HepG2 (cell line): ENCODE results near the gene RANGRF. TPM values are rescaled to one million over a fixed set of nuclear protein-coding genes. Genes with fewer than 3 reads are reported as not detected.

Source experiments
- ATAC-seq: fragments of 200-7000 bp; cut with Tn5 transposase; 3 replicates; pipeline ENCODE4 v1.9.1; 2020; ENCODE audit warnings: mild to moderate bottlenecking, moderate library complexity
- BruUV-seq: library from RNA; stranded (reverse); fragments of 400-500 nt; replicated peaks from 2 replicates; lab custom pipeline; 2021; lab: Mats Ljungman, UMichigan
- CTCF ChIA-PET: fragments of 300-600 bp; formaldehyde crosslinking; extraction: SDS; loops from one replicate; lab custom pipeline; 2021; ENCODE audit warnings: low total read pairs, inconsistent platforms, low intra/inter-chr PET ratio; lab: Yijun Ruan, JAX
- POLR2A ChIA-PET: fragments of 350-600 bp; sonication (Branson Sonifier 250); formaldehyde crosslinking; loops from one replicate; lab custom pipeline; 2020; ENCODE audit warnings: antibody characterized with exemption, inconsistent platforms; lab: Yijun Ruan, JAX
- DNase-seq: peaks from one replicate; pipeline ENCODE4 v3.0.0-alpha.2; 2015; ENCODE audit warnings: low spot score
- FAIRE-seq: peaks from 3 replicates; lab custom pipeline; 2011; peaks lifted over from hg19 to GRCh38; lab: Jason Lieb, UNC
- H2AFZ ChIP-seq: one replicate; pipeline ENCODE4 v1.6.1; 2011; ENCODE audit warnings: low read length, inconsistent platforms
- H3K27ac ChIP-seq: fragments of 300-600 bp; 3 replicates; pipeline ENCODE4 v1.8.0; 2011; ENCODE audit warnings: mixed run types, mild to moderate bottlenecking, mixed read lengths, low read length, inconsistent platforms; ENCODE audit not compliant: insufficient read depth; ENCODE audit errors: extremely low read length
- H3K27me3 ChIP-seq, 2 experiments: fragments of 200-600 bp in 1 of 2; 2 replicates in 1 of 2; 3 replicates in 1 of 2; pipeline versions ENCODE4 v1.6.0 to v1.8.0; 2011; ENCODE audit warnings: low read length in 2 of 2, mild to moderate bottlenecking in 2 of 2, moderate library complexity in 2 of 2, inconsistent platforms in 1 of 2; ENCODE audit not compliant: insufficient read depth in 2 of 2, control insufficient read depth in 1 of 2
- H3K36me3 ChIP-seq, 2 experiments: fragments of 200-600 bp in 1 of 2; replicated peaks in 1 of 2; 2 replicates in 1 of 2; 3 replicates in 1 of 2; pipeline versions ENCODE4 v1.5.1 to v1.8.0; 2011; ENCODE audit warnings: low read length in 2 of 2, inconsistent platforms in 1 of 2; ENCODE audit not compliant: insufficient read depth in 2 of 2, control insufficient read depth in 1 of 2
- H3K4me1 ChIP-seq: 2 replicates; pipeline ENCODE4 v1.5.1; 2012; ENCODE audit warnings: low read length, inconsistent platforms; ENCODE audit not compliant: insufficient read depth
- H3K4me2 ChIP-seq: 2 replicates; pipeline ENCODE4 v1.6.0; 2011; ENCODE audit warnings: low read depth, low read length, inconsistent platforms
- H3K4me3 ChIP-seq, 3 experiments: fragments of 200-600 bp in 1 of 3; sonication (generic), shearing (Covaris generic) in 1 of 3; replicated peaks in 1 of 3; 2 replicates each; pipeline ENCODE4 v1.5.1; 2011 to 2016; ENCODE audit warnings: low read length in 3 of 3, inconsistent platforms in 2 of 3, low read depth in 2 of 3, mild to moderate bottlenecking in 2 of 3, control low read depth in 1 of 3, mixed read lengths in 1 of 3; ENCODE audit not compliant: insufficient read depth in 1 of 3
- H3K79me2 ChIP-seq: one replicate; pipeline ENCODE4 v1.6.1; 2011; ENCODE audit warnings: low read length, inconsistent platforms; ENCODE audit not compliant: insufficient read depth
- H3K9ac ChIP-seq: 2 replicates; pipeline ENCODE4 v1.6.0; 2011; ENCODE audit warnings: mild to moderate bottlenecking, low read depth, low read length, inconsistent platforms; ENCODE audit not compliant: insufficient read depth
- H3K9me3 ChIP-seq: 2 replicates; pipeline ENCODE4 v1.5.1; 2012; ENCODE audit warnings: mild to moderate bottlenecking, low read length
- H4K20me1 ChIP-seq: 2 replicates; pipeline ENCODE4 v1.6.0; 2011; ENCODE audit warnings: inconsistent platforms, mild to moderate bottlenecking, low read length, moderate library complexity; ENCODE audit not compliant: insufficient read depth
- AHR ChIP-seq: IDR thresholded peaks from 2 replicates; pipeline ENCODE4 v1.6.1; 2018; ENCODE audit warnings: missing genetic modification reagents, missing compliant biosample characterization
- GABPA ChIP-seq, 2 experiments: IDR thresholded peaks; 2 replicates each; pipeline ENCODE4 v1.6.1; 2011 to 2016; ENCODE audit warnings: low read depth in 2 of 2, low read length in 1 of 2, missing biosample characterization in 1 of 2, missing genetic modification characterization in 1 of 2
- HDAC2 ChIP-seq: sonication (generic); formaldehyde crosslinking; IDR thresholded peaks from 2 replicates; pipeline ENCODE4 v1.4.0; 2020; ENCODE audit warnings: missing genetic modification reagents
- TBL1XR1 ChIP-seq: fragments of 150-350 bp; IDR thresholded peaks from 2 replicates; pipeline ENCODE4 v1.6.1; 2014; ENCODE audit warnings: borderline replicate concordance, low read length; ENCODE audit not compliant: partially characterized antibody
- ZNF121 ChIP-seq: sonication (generic); formaldehyde crosslinking; IDR thresholded peaks from 2 replicates; pipeline ENCODE4 v1.5.0; 2020; ENCODE audit warnings: mild to moderate bottlenecking, missing genetic modification reagents
- ZNF292 ChIP-seq: sonication (generic); formaldehyde crosslinking; IDR thresholded peaks from 2 replicates; pipeline ENCODE4 v1.8.1; 2022; ENCODE audit warnings: mild to moderate bottlenecking, low read depth, missing genetic modification reagents, borderline replicate concordance
- ZNF672 ChIP-seq: sonication (generic); formaldehyde crosslinking; IDR thresholded peaks from 2 replicates; pipeline ENCODE4 v1.8.1; 2022; ENCODE audit warnings: missing genetic modification reagents
- ZNF792 ChIP-seq: IDR thresholded peaks from 2 replicates; pipeline ENCODE4 v1.6.1; 2016
- WGBS: methylation state at CpG from one replicate; pipeline ENCODE4 v1.1.6; 2017; ENCODE audit warnings: low lambda C conversion rate; 5-methylcytosine and 5-hydroxymethylcytosine counted together
- in situ Hi-C: cut with HindIII; loops from 2 replicates; pipeline ENCODE4 v1.10.0; 2017; ENCODE audit warnings: low pct_unique_long_range_greater_than_20kb; ENCODE audit not compliant: extremely low pct_ligation_motif_present
- intact Hi-C: fragments of 100-400 bp; cut with micrococcal nuclease; formaldehyde crosslinking; loops from one replicate; pipeline ENCODE4 v1.10.0; 2022; ENCODE audit not compliant: unreplicated experiment
- polyA plus RNA-seq, 8 experiments: library from polyadenylated mRNA; depleted of rRNA in 3 of 8; stranded (reverse) in 7 of 8; unstranded in 1 of 8; fragments of >200 nt; fragmentation: Illumina TruSeq in 4 of 8; extraction: Trizol in 4 of 8; gene quantifications; 2 replicates each; pipeline versions ENCODE4 v1.2.1 to v1.2.3, GENCODE V29; 2011 to 2016; ENCODE audit warnings: low read depth in 4 of 8, missing spikeins in 1 of 8, mixed read lengths in 1 of 8; ENCODE audit not compliant: insufficient read depth in 1 of 8
- total RNA-seq, 5 experiments: library from RNA; depleted of rRNA; stranded (reverse); fragments of >200 nt; fragmentation: Illumina TruSeq; extraction: Trizol; gene quantifications; 2 replicates each; pipeline ENCODE4 v1.2.3, GENCODE V29; 2016; ENCODE audit warnings: low read depth in 1 of 5
- TF ChIP-seq, protein P1 (sequence below): sonication (generic); formaldehyde crosslinking; IDR thresholded peaks from 2 replicates; pipeline ENCODE4 v1.5.0; 2020; ENCODE audit warnings: missing genetic modification reagents

Gene RANGRF
- total and polyA plus RNA-seq, 2 of the 13 experiments (the other 11 are each of a cell fraction or from before 2014, with no cell fraction given): 18.6 to 40.7 TPM

DNA sequence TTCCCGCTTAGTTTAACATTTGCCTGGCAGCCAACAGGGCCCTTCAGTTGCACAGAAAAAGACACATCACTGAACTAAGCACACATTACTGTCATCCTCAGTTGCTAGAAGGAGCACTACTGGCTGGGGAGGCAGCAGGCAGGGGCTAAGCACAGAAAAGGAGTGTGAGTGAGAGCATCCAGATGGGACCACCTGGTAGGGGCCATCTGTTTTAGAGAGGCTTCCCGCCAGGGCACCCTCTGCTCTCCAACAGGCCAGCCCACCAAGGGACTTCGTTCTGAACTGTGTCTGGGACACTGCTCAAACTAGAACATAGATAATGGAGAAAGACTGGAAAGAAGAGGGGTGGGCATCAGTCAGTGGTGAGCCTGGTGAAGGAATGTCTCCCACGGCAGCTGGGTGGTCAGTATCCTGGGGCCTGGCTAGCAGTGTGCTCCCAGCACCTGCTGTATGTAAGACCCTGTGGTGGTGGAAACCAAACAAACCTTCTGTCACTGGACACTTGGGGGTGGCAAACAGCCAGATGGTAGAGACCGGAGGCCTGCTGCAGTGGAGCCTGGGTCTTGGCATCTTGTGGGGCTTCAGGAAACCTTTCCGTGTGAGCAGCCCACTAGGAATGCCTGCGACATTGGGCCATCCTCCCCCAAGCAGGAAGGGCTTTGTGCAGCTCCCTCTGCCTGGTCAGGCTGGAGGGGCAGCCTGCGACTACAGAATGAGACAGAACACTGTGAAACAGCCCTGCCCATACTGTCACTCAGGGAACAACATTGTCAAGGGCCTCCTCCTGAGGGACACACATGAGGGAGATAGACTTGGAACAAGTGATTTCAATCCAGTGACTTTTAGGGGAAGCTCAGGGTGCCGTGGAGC, 12.8 kb upstream of the RANGRF start (continued):
- TF ChIP-seq AHR (CRISPR knock-in tag) (0 out of 2 replicates have a peak, but pooled peaks have one; percentile 6), ZNF792 (CRISPR knock-in tag) (no peak)
- TF ChIP-seq, protein P1, sequence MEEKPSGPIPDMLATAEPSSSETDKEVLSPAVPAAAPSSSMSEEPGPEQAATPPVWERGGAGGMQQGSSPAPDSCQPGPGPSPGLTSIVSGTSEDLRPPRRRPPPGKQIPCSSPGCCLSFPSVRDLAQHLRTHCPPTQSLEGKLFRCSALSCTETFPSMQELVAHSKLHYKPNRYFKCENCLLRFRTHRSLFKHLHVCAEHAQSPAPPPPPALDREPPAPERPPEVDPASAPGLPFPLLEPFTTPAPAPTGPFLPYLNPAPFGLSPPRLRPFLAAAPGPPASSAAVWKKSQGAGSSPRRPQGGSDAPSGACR: 0 out of 2 replicates have a peak, but pooled peaks have one; percentile 43

GRCh38 chr17:8277317-8277716, 11.2 kb upstream of the RANGRF start:
- no peak overlapping the region for H3K4me2 ChIP-seq
- peaks cover 54% of the 10 kb centered on the region for H3K4me1 ChIP-seq
- DNase-seq (no peak), ATAC-seq (no peak), FAIRE-seq (no peak)
- in situ Hi-C loops: no loop called here
- no peak overlapping the region for H2AFZ ChIP-seq
- H3K79me2 ChIP-seq: no peaks in the 10 kb centered on the region
- no peak overlapping the region for H3K27ac ChIP-seq
- no peaks in the 10 kb centered on the region for H4K20me1 ChIP-seq
- H3K36me3 ChIP-seq: no peaks in the 10 kb centered on the region
- no peak for TF ChIP-seq HDAC2 (CRISPR knock-in tag)
- ChIA-PET POLR2A (interaction anchor here (0.7 to 3.6 kb wide), 5 partner anchors 11 to 54 kb away, joined by 3 to 14 read pairs (median 6); partner anchors contain the start of genes CTC1, RANGRF and SLC25A35), CTCF (no interaction called here)
- no peaks in the 10 kb centered on the region for H3K27me3 ChIP-seq
- BruUV-seq: TSS peak; percentile 45
- no peak overlapping the region for H3K9ac ChIP-seq
- intact Hi-C loops: no loop called here
- H3K4me3 ChIP-seq: no peak overlapping the region
- H3K9me3 ChIP-seq: no peaks in the 10 kb centered on the region
- 93% methylated on average over 7 of the region's 7 CpGs for WGBS

GRCh38 chr17:8282345-8282744, 6.1 kb upstream of the RANGRF start:
- no peak overlapping the region for H3K4me3 ChIP-seq
- ATAC-seq: no peak
- ChIA-PET POLR2A (no interaction called here), CTCF (no interaction called here)
- intact Hi-C loops: no loop called here
- no peaks in the 10 kb centered on the region for H3K27me3 ChIP-seq
- BruUV-seq: no TSS peak
- DNase-seq: no peak
- H3K4me1 ChIP-seq: peaks cover 26% of the 10 kb centered on the region
- H4K20me1 ChIP-seq: no peaks in the 10 kb centered on the region
- no peak overlapping the region for H3K4me2 ChIP-seq
- 73% methylated on average over 3 of the region's 3 CpGs for WGBS
- no peak for FAIRE-seq
- in situ Hi-C loops: no loop called here
- no peak overlapping the region for H3K27ac ChIP-seq
- no peaks in the 10 kb centered on the region for H3K9me3 ChIP-seq
- H3K36me3 ChIP-seq: no peaks in the 10 kb centered on the region
- H3K79me2 ChIP-seq: no peaks in the 10 kb centered on the region
- H2AFZ ChIP-seq: no peak overlapping the region
- TF ChIP-seq ZNF292 (CRISPR knock-in tag): no peak
- no peak for TF ChIP-seq GABPA (IDR thresholded peaks at IDR 0.05; ENCODE audit: low read depth, low read length)
- TF ChIP-seq GABPA (CRISPR knock-in tag; IDR thresholded peaks at IDR 0.05; ENCODE audit: low read depth): no peak
- no peak for TF ChIP-seq TBL1XR1
- no peak for TF ChIP-seq ZNF672 (CRISPR knock-in tag)
- TF ChIP-seq ZNF121 (CRISPR knock-in tag): peak; percentile 48; the same call in 1 of the 2 replicates
- no peak overlapping the region for H3K9ac ChIP-seq
